ENCODE data around the gene CASR.

Gene CASR

GRCh38 chr3:122325769-122326168, 142.3 kb downstream of the CASR start:
- no peak for DNase-seq (ENCODE audit: low read depth)
- no peak overlapping the region for H3K4me3 ChIP-seq (ENCODE audit: low read depth, low read length)

- H3K4me3 ChIP-seq (ENCODE audit: low read depth, low read length), result no peak overlapping the region
- DNase-seq (ENCODE audit: low read depth), result no peak
Measured at GRCh38 chr3:122331886-122332285, 148.4 kb downstream of the CASR start.

- DNase-seq (ENCODE audit: low read depth), result no peak
Measured at GRCh38 chr3:122332551-122332950, 149.1 kb downstream of the CASR start.

More at GRCh38 chr3:122332551-122332950, 149.1 kb downstream of the CASR start:
- H3K4me3 ChIP-seq (ENCODE audit: low read depth, low read length), result no peak overlapping the region

Measured in skeletal muscle cell (primary cell).